HG03064 (cell line): ENCODE data around the gene MAP4K3.
A peak's percentile ranks its signal among the peaks of the same experiment; 100 is the strongest.
"Not testable (repeated sequence)": the region's sequence is repeated elsewhere in the genome, so short reads cannot be mapped to it uniquely, and the experiment has no call there.

Experiments
- ATAC-seq: cut with Tn5 transposase; IDR thresholded peaks from one replicate; pipeline ENCODE4 v1.9.1; 2021; ENCODE audit warnings: low read depth; ENCODE audit not compliant: unreplicated experiment

MAP4K3 gene

DNA sequence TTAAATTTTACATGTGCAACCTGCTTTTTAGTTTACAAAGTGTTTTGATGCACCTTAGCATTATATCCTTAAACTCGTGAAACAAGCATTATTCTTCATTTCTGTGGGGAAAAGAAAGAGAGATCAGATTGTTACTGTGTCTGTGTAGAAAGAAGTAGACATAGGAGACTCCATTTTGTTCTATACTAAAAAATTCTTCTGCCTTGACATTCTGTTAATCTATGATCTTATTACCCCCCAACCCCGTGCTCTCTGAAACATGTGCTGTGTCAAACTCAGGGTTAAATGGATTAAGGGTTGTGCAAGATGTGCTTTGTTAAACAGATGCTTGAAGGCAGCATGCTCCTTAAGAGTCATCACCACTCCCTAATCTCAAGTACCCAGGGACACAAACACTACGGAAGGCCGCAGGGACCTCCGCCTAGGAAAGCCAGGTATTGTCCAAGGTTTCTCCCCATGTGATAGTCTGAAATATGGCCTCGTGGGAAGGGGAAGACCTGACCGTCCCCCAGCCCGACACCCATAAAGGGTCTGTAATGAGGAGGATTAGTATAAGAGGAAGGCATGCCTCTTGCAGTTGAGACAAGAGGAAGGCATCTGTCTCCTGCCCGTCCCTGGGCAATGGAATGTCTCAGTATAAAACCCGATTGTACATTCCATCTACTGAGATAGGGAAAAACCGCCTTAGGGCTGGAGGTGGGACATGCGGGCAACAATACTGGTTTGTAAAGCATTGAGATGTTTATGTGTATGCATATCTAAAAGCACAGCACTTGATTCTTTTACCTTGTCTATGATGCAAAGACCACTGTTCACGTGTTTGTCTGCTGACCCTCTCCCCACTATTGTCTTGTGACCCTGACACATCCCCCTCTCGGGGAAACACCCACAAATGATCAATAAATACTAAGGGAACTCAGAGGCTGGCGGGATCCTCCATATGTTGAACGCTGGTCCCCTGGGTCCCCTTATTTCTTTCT is 115.7 kb downstream of the MAP4K3 start:
- ATAC-seq, result not testable (repeated sequence)

DNA sequence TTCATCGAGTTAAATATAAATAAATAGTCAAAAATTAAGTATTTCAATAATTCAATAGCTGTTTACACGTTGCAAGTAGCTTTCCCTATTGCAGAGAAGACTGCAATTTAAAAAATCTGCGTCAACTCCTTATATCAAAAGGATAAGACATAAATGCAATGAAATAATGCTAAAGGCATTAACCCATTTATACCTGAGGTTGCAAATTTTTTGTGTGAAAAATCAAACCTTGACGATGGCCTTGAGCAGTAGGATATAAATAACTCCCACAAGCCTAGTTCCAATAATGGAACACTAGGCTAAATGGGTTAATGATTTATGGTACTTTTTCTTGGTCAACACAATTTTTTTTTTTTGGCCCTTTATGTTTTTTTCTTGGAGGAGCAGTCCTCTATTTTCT is 116.9 kb downstream of the MAP4K3 start:
- ATAC-seq, result no peak

DNA sequence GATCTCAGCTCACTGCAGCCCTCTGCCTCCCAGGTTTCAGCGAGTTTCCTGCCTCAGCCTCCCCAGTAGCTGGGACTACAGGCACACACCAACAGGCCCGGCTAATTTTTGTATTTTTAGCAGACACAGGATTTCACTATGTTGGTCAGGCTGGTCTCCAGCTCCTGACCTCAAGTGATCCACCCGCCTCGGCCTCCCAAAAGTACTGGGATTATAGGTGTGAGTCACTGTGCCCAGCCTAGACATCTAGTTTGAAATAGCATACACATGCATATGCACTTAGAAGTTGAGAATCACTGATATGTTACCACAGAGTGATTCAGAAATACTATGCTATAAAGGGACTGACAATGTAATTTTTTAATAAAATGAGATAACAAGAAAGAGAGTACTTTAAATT is 123.5 kb downstream of the MAP4K3 start:
- ATAC-seq, result no peak

DNA sequence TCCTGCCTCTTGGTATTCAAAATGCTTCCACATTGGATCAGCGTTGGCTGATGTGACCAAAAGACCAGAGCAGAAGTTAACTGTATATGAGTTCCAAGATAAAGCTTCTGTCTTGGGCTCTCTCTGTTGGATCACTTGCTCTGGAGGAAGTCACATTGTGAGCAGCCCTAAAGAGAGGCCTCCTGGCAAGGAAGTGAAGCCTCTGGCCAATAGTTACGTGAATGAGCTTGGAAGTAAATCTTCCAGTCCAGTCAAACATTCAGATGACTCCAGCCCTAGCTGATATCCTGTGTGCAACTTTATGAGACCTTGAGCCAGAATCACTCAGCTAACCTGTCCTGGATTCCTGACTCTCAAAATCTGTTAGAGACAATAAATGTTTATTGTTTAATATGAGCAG is 125.6 kb downstream of the MAP4K3 start:
- ATAC-seq, result no peak

DNA sequence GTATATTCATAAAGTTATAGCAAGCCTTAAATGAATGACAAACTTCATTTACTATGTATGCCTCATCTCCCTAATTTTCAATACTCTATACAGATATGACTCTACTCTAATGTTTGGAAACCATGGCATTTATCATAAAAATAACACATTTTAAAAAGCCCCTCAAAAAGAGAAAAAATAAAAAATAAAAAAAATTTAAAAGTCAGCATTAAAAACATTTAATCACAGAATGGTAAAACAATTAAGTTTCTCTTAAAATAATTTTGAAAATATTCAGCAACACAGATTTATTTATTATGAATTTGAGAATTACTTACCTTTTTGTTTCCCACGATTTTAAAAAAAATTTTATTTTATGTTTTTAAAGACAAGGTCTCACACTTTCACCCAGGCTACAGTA is 128.3 kb downstream of the MAP4K3 start:
- no peak for ATAC-seq

DNA sequence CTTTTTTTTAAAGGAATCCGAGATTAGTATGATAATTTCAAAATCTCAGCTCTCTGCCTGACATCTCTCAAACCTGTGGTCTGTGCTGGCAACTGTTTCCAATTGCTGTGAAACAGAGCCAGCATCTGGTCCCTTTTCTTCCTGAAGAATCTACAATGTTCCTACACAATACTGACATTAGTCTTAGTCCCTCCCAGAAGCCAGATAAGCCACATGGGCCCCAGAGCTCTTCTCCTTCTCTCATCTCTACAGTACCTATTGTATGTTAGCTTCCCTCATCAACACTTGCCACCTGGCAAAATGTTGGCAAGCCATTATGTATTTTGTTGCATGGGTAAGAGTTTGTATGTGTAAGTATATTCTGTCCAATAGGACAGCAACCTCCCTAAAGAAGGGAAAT is 130.5 kb downstream of the MAP4K3 start:
- ATAC-seq, result no peak

DNA sequence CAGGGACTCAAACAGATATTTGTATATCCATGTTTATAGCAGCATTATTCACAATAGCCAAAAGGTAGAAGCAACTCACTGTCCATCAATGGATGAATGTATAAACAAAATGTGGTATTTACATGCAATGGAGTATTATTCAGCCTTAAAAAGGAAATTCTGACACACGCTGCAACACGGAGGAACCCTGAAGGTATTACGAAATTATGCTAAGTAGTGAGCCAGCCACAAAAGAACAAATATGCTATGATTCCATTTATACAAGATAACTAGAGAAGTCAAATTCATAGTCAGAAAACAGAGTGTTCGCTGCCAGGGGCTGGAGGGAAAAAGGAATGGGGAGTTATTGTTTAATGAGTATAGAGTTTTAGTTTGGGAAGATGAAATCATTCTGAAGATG is 132.4 kb downstream of the MAP4K3 start:
- ATAC-seq, result no peak

DNA sequence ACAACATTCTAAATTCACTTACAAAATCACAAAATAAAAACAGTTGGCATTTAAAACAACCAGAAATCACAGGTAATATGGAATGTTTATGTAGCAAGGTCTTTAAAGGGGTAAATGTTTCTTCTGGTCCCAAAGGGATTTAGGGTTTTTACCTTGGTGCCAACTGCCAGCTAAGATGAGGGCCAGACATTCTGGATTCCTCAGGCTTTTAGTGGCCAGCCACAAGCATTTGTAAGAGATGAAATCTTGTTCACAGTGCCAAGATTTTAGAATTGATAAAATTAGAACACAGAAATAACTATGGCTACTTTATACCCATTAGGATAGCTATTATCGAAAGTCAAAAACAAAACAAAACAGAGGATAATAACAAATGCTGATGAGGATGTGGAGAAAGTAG is 132.9 kb downstream of the MAP4K3 start:
- no peak for ATAC-seq

DNA sequence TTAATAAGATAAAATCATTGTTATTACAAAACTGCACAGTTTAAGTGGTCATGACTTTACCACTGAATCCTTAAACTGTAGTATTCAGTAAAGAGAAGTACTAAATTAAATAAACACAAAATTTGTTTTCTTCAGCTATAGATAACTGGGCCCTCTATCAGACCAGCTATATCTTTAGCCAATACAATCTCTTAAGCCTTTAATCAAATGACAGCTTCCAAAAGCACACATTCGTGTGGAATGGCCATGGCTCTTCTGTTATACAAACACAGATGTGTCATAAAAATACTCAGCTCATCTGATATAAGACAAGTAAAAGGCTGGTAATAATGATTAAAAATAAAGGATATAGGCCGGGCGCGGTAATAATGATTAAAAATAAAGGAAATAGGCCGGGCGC is 135.7 kb downstream of the MAP4K3 start:
- no peak for ATAC-seq

DNA sequence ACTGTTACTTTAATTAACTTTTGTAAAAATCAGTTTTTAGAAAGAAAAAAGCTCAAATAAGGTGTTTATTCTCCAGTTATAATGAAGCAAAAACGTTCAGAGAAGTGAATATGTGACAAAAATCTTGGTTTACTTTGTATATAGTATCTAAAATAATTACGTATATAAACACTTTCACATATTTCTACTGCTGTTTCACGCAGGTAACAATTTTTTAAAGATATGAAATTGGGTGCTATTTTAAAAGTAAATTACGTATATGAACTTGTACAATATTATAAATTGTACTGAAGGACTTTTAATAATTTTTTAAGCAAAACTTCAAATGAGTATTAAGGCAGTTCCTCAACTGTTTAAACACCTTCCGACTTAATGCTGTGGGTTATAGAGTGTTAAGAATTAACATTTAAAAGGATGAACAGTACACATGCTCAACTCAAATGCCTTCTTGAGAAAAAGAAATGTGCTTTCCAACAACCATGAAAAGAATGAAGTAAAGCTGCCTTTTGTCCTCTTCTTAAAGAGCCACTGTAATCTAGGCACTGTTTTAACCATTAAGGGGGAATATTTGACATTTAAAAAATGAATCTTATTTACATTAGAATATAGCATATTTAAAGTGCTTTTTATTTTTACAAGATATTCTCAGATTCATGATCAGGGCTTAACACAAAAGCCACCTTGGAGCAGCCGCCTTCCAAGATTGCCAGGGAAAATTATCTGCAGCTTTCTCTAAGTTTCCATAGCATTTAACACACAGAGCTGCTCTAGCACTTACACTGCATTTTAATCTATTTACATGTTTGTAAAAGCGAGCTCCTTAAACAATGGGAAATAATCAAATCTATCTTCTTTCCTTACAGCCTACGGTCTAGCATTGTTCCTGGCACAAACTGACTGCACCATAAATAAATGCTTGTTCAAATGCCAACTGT is 136.8 kb downstream of the MAP4K3 start:
- no peak for ATAC-seq

DNA sequence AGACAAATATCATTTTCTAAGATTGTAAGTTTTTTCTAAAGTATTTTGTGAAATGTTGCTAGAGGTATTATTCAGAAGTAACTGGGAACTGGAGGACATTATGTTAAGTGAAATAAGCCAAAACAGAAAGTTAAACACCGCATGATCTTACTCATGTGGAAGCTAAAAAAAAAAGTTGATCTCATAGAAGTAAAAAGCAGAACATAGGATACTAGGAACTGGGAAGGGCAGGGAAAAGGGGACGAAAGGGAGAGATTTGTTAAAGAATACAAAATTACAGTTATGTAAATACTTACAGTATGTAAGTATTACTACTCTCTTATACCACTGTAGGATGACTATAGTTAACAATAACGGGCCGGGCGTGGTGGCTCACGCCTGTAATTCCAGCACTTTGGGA is 146.7 kb downstream of the MAP4K3 start:
- ATAC-seq, result no peak

DNA sequence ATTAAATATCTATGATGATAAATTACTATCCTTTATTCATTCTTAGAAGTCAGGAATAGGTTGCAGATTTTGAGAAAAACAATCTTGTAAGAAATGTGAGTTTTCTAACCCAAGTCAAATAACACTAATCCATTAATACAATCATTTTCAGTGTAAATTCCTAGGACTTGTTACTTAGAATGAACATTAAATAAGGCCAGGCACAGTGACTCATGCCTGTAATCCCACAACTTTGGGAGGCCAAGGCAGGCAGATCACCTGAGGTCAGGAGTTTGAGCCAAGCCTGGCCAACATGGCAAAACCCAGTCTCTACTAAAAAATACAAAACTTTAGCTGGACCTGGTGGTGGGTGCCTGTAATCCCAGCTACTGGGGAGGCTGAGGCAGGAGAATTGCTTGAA is 147.5 kb downstream of the MAP4K3 start:
- no peak for ATAC-seq

DNA sequence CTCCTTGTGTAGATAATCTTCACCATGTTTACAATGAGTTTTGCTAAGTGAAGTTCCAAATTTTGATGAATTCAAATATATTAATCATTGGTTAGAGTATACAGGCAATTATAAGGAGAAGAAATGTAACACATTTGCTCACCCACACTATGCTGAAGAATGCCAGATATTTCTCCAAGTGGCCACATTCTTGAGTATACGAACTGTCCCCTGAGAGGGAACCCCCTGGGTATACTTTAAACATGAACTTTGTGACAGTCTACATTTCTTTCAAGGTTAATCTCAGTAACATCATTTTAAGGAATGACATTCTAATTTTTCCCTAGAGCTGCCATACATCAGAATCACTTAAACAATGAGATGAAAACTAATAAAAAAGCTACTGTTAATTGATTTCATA is 153.5 kb downstream of the MAP4K3 start:
- ATAC-seq, result no peak

DNA sequence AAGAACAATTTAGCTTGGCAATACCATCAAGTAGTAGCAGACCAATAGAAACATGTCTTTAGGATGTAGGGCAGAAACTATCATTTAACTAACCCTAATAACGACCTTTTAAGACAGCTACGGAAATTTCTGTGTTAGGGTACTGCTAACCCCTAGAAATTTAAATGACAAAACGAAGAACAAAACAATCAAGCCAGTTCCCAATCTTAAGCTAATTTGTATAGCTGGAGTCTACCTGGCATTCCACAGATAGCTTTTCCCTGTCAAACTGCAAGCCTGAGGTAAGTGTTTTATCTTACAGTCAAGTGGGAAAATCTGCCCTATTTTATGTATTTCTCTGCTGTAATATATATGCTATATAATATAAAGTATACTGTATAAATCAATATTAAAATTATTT is 155.7 kb downstream of the MAP4K3 start:
- ATAC-seq, result no peak

DNA sequence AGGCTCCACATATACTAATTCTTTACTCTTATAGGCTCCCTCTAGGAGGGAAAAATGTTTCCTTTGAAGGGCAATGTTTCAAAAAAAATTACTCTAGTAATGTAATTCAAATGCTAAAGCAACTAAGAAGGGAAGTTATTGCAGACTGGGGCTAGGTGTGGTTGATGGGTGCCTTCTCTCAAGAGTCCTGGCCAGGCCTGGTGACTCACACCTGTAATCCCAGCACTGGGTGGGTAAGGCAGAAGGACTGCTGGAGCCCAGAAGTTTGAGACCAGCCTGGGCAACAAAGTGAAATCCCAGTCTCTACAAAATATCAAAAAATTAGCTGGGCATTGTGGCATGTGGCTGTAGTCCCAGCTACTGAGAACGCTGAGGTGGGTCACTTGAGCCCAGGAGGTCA is 162.1 kb downstream of the MAP4K3 start:
- no peak for ATAC-seq

DNA sequence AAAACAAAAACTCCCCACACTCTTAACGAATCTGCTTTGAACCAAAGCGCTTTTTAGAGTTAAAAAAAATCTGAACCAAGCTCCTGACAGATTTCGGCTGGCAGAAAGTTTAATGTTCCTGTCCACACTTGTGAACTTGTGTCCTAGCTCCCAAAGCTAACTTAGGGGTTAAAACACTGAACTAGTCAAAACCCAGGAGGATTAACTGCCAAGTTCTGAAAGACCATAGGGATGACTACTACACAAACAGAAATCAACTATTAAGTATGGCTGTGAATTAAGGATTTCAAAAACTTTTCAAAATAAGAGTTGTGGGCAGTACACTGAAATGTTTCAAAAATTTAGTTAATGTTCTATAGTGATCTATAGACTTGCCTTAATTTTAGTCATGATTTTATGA is 167.1 kb downstream of the MAP4K3 start:
- no peak for ATAC-seq

DNA sequence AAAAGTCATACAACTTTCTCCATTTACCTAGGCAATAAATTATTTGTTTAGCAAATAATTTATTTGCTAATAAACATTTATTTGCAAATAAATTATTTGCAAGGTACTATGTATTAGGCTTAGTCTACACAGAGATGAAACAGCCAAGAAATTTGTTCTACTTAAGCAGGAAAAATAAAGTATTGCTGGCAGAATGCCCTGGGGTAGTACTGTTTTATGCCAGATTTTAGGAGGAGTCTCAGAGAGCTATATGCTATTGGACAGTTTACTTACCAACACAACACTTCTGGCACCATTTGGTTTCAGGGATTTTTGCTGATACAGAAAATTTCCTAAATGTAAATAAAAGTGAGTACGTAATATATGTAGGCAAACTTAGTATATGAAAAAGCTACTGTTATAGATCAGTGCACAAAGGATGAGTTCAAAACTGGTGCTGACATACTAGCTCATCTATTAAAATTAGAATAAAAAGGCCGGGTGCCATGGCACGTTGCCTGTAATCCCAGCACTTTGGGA is 170.1 kb downstream of the MAP4K3 start:
- no peak for ATAC-seq

DNA sequence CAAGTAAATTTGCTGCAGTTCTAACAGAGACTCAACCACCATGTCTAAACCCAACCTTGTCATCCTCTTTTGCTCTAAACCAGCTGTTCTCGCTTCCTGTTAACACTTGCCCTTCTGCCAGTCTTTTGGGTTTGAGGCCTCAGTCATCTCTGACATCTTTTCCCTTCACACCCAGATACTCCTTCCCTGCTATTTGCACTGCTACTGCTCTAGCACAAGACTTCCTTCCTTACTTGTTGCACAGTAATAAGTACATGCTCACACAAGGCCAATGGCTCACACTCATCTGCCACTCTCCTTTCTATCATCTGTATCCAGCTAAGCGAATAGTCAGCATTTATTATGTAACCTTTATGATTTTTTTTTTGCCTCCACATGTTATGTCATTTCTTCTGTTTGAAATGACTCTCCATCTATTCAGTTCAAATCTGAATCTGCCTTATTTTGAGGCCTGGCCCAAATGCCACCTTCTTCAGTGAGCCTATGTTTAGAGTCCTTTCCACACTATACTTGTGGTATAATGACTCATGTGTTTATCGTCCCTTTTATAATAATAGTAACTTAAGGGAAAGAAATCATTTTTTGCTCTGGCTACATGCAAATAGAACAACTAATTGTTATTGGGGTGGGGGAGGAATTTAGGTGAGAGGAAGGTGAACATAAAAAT is 170.8 kb downstream of the MAP4K3 start:
- peak; percentile 68 for ATAC-seq

DNA sequence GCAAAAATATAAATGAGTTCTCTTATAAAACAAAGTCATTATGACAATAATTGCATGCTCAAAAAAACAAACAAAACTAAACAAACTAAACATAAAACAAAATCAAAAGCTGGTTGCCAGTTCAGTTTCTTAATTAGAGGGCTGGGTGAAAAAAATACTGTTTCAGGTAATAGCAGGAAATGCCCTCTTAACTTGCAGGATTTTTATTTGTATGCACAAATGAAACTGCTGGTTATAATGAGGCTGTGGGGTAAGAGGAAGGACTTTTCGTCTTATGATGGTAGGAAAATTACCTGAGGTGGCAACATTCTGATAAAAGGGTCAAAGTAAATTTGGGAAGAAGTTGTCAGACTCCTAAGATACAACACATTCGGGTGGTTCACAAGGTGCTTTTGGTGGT is 171.8 kb downstream of the MAP4K3 start:
- no peak for ATAC-seq

DNA sequence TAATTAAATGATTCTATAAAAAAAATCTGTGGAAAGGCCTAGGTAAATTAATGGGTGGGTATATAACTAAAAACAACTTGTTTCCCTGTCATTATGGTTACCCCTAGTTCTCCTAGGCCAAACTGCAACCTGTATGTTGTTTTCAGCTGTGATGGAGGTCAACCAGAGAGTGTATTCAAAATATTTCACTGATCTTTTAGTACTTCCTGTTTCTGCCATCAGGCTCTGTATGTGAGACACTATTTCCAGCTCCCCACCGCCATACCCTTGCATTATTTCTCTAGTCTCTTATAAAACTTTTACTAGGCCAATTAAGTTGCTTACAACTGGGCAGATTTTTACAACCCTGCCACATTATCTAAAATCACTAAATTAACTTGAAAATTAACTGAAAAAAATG is 172.4 kb downstream of the MAP4K3 start:
- ATAC-seq, result peak; percentile 56

DNA sequence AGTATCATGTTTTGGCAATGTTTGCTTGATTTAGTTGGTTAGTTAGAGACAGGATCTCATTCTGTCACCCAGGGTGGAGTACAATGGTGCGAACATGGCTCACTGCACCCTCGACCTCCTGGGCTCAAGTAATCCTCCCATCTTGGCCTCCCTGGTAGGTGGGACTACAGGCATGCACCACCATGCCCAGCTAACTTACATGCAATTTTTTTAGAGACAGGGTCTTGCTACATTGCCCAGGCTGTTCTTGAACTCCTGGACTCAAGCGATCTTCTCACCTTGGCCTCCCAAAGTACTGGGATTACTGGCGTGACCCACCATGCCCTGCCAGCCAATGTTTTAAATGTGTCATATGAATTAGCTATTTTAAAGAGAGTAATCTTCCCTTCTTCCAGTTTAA is 177.0 kb downstream of the MAP4K3 start:
- no peak for ATAC-seq
